NB4 (cell line): Measurements from ENCODE around the gene CCDC13.

Source experiments
- DNase-seq: peaks from one replicate; pipeline ENCODE4 v3.0.0; 2010; ENCODE audit warnings: low read depth
- H3K4me3 ChIP-seq: one replicate; pipeline ENCODE4 v1.5.1; 2011; ENCODE audit warnings: mild to moderate bottlenecking, low read depth, low read length, moderate library complexity
- CTCF ChIP-seq: IDR thresholded peaks from one replicate; pipeline ENCODE4 v1.5.1; 2012; ENCODE audit warnings: low read depth, low read length
- MAX ChIP-seq: IDR thresholded peaks from 2 replicates; pipeline ENCODE4 v1.6.1; 2011; ENCODE audit warnings: low read depth, low read length
- MYC ChIP-seq: IDR thresholded peaks from 2 replicates; pipeline ENCODE4 v1.6.1; 2011; ENCODE audit warnings: low read depth, low read length
- POLR2A ChIP-seq: IDR thresholded peaks from 2 replicates; pipeline ENCODE4 v1.6.1; 2011; ENCODE audit warnings: mild to moderate bottlenecking; ENCODE audit not compliant: insufficient read length; ENCODE audit errors: extremely low read depth

CCDC13 gene

GRCh38 chr3:42804106-42804830 lies 31.2 kb upstream of the CCDC13 start, which contains the start of gene HIGD1A:
TSS of gene HIGD1A (minus strand) at chr3:42804490. CDS start at chr3:42794253, 10,237 bp downstream.
- H3K4me3 ChIP-seq, result peak within 1 kb of the TSS; percentile 89
- DNase-seq, result peak; percentile 96
- no peak for TF ChIP-seq CTCF
- TF ChIP-seq MYC, result no peak; the same call in 1 of the 2 replicates
- TF ChIP-seq POLR2A, result peak; percentile 68
- peak; percentile 27; the same call in 1 of the 2 replicates for TF ChIP-seq MAX

- DNase-seq, result peak; percentile 66
These were observed 30.5 kb upstream of the CCDC13 start for GRCh38 chr3:42803414-42804105.

GRCh38 chr3:42802876-42803413 lies 29.9 kb upstream of the CCDC13 start:
- TF ChIP-seq MYC, result no peak
- no peak for TF ChIP-seq POLR2A
- TF ChIP-seq MAX, result no peak
- no peak for TF ChIP-seq CTCF
- DNase-seq, result no peak
- H3K4me3 ChIP-seq, result peak overlapping the region; percentile 89

More at GRCh38 chr3:42803414-42804105, 30.5 kb upstream of the CCDC13 start:
- no peak for TF ChIP-seq MAX
- peak overlapping the region; percentile 89 for H3K4me3 ChIP-seq

GRCh38 chr3:42801784-42802183 lies 28.7 kb upstream of the CCDC13 start:
- TF ChIP-seq CTCF (no peak), MAX (no peak), MYC (no peak), POLR2A (no peak)
- no peak for DNase-seq
- no peak overlapping the region for H3K4me3 ChIP-seq

- no peak for DNase-seq
- H3K4me3 ChIP-seq, result no peak overlapping the region
- TF ChIP-seq CTCF (no peak), MAX (no peak), MYC (no peak), POLR2A (no peak)
These were observed 28.1 kb upstream of the CCDC13 start for GRCh38 chr3:42801048-42801620.

GRCh38 chr3:42800251-42800650 lies 27.2 kb upstream of the CCDC13 start:
- DNase-seq, result no peak
- TF ChIP-seq MAX (no peak), CTCF (no peak), MYC (no peak), POLR2A (no peak)
- no peak overlapping the region for H3K4me3 ChIP-seq
